Stimulated activated CD4-positive, alpha-beta T cell treated with anti-CD3 and anti-CD28 coated beads, Interleukin-1b, Interleukin-23, amount 100 ng/mL, for 1 hour (primary cell): Measurements from ENCODE around the gene KIFC3.
"Not testable (repeated sequence)": the region's sequence is repeated elsewhere in the genome, so short reads cannot be mapped to it uniquely, and the experiment has no call there.

Experiments
- DNase-seq, 2 donors: peaks; one replicate each; pipeline ENCODE4 v3.0.0-alpha.2; 2020; ENCODE audit warnings: low read depth in 2 of 2

Gene KIFC3

DNA sequence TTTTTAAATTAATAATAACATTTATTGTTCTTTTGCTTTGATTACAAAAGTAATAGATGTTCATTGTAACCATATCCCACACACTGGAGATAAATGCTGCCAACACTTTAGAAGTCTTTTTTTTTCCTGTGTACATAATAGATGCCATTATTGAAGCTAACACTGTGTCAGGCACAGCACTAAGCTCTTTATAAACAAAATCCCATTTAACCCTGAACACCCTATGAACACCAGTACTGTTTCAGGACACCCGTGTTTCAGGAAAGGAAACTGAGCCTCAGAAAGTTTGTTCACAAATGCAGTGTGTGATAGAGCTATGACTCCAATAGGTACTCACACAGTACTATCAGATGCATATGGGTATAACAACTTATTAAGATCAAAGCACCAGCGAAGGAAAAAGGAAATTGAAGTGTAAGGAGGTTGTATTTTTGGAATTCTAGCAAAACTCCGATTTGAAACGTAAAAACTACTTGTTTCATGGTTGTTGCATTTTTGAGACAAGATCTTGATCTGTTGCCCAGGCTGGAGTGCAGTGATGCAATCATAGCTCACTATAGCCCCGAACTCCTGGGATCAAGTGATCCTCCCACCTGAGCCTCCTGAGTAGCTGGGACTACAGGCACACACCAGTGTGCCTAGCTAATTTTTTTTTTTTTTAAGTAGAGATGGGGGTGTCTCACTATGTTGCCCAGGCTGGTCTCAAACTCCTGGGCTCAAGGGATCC, 2.0 kb upstream of the KIFC3 start:
- DNase-seq, result no peak

DNA sequence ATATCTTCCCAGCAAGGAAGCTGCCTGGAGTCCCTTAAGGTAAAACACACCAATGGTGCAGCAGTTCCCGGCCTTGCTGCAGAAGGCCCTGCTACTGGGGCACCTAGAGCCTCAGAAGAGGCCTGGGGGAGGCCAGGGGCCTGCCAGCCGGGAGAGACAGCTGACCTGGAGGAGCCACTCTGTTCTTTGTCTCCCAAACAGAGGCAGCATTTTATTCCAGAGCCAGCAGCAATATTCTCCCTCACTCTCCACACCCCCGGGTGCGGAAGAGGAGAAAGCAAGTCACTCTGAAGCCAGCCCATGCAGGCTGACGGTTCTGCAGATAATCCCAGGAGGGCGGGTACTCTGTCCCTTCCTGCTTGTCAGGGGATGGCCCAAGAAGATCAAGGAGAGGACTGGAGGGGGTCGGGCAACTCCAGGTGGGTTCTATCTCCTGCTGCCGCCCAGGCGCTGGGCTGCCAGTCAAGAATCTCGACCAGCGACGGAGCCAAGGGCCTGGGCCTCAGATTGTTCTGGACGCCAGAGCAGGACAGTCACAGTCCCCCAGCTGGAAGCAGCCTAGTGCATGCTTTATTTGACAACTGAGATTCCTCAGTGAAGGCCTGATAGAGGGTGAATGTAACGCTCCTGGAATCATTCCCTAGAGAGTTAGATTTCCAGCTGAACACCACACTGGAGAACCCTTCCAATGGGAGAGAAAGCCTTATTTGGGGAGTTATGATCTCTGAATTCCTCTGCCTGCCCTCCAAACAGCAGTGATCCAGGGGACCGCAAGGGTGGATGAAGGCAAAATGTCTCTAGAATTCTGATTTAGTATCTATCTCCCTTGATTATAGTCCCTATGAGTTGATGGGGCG, 1.1 kb upstream of the KIFC3 start:
- DNase-seq, result no peak

DNA sequence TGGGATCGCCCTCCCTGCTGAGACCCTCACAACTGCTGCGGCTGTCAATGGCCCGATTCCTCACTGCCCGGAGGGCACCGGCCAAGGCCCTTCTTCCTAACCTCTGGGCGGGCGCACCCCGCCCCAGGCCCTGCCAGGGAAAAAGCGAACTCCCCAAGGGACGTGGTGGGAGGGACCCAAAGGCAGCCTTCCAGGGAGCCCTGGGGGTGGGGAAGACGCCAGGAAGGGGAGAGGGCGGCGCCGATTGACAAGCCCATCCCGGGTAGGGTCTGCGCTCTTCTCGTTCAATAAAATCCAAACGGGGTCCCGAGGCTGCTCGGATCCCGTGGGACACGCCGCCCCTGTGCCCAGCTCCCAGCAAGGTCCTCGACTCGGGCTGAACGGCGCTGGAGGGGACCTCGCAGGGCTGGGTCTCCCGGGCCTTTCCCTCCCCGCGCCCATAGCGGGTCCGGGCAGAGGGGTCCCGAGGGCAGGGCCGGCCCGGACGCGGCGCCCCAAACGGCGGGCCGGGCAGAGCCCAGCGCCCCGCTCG, 416 bp downstream of the KIFC3 start:
- DNase-seq, result no peak

DNA sequence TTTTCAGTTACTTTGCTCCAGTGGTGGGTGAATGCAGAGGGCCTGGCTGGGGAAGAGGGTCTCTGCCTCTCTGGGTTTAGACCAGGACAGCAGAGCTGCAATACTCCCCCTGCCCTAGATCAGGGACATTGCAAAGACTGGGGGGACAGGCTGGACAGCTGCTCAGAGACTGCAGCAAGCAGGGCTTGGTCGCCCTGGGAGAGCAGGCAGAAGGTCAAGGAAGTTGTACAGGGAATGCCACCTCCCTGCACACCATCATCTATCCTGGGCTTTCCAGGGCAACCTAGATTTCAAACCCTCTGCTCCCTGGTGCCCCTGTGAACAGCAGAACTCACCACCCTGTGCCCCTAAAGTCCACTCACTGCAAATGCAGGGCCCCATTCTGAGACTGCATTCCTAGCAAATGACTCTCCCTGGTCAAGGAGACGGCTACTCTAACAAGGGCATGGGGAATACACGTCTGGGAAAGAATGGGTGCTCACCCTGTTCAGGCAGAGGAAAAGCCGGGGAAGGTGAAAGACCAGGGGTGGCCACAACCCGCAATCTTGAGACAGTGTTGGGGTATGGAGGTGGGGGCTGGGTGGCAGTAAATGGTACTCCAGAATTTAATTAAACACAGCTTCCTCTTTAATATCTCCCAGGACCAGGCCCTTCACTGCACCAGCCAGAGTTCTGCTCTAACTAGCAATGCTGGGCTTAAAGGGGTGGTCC, 1.0 kb downstream of the KIFC3 start:
- no peak for DNase-seq

DNA sequence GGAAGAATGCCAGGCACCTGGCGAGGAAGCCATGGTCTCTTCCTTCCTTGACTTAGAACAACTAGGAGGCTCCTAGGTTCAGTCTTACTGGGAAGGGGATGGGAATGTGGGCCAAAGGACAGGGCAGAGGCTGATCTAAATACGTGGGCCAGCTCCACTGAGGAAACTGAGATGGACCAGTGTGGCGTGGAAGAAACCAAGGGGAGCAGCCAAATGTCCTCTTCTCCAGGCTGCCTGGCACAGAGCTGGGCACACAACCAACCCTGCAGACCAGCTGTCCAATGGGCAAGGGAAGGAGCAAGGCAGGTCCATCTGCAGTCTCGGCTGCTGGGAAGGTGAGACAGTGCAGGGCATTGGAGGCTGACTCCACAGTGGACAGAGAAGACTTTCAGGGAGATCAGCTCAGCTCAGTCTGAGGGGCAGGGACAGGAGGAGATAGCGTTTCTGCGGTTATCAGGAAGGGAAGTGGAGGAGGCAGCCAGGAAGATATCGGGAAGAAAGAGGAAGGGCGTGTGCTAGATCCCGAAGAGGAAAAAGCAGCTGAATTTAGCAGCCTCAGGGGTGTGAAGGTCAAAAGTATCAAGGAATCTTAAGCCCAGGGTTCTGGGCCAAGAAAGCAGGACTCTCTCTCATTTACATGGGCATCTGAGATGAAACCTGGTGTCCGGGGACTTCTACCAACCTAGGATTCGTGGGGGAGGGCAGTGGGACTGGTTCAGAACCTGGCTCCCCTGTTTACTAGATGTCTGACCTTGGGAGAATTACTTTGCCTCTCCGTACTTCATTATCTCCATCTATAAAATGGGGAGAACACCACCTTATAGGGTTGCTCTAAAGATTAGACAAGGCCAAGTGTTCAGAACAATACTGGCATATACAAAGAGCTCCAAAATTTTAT, 1.8 kb downstream of the KIFC3 start:
- DNase-seq, result no peak

DNA sequence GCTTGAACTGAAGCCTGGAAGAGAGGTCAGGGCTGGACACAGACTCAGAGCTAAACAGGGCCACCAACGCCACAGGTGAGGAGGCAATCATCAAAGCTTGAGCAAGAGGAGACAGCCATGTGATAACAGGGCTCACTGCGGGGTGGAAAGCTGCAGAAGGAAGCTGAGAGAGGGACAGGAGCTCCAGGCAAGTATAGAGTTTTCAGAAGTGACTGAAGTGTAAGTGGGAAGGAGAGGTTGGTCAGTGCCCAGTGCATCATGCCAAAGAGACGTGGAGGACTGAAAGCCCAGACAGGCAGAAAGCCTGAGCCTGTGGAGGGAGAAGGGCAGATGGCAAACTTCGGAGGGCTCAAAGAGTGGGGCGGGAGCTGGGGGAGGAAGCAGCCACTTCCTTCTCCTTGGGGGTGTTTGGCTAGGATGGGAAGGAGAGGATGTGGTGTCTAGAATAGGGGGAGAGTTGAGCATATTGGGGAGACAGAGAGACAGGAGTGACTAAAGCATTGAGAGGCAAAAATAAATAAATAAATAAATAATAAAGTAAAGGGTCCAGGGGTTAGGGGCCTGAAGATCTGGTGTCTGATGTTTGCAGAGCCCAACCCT, 2.6 kb downstream of the KIFC3 start:
- no peak for DNase-seq

DNA sequence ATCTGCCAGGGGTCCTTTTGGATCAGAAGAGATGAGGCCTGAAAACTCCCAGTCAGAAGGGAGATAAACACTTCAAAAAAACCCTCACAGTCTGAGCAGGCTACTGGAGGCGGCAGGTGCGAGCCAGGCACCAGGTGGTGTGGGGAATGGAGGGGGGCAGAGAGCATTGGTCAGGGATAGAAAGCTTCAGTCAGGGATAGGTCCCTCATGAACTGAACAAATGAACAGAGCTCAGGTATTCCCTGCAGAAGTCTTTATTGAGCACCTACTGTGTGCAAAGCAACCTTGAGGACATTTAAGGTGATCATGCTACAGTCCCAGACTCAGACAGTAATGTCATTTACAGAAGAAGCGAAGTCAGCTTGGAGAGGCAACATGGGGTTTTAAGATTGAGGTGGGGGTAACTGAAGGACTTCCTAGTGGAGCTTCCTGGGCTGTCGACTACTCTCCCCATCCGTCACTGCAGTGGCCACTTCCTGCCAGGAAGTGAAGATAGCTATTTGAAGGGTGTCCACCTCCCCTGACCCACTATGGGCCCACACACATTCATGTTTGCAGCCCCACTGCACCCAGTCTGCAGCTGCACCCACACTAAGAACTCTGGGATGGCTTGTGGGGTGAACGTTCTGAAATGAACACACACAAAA, 3.2 kb downstream of the KIFC3 start:
- no peak for DNase-seq

DNA sequence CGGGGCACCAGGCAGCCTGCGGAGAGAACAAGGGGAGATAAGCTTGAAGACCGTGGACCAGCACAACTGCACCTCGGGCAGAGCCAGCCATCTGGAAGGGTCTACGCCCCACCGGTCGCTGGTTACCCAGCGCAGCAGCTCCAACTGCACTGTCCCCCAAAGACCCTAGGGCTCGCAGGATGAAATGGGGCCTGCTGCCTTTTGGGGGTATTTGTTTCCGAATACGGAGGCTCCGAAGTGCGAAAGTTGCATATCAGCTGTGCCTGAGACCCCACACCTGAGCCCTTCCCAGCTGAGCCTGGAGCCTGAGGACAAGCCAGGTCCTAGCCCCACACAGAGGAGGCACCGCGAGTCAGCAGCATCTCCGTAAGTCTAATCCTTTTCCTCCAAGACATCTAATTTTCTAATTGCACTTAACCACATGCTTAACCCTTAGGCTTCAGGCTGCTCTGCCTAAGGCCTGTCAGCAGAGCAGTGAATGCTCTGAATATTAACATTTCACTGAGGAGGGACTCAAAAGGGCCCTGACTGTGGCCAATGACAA, 4.0 kb downstream of the KIFC3 start:
- no peak for DNase-seq

DNA sequence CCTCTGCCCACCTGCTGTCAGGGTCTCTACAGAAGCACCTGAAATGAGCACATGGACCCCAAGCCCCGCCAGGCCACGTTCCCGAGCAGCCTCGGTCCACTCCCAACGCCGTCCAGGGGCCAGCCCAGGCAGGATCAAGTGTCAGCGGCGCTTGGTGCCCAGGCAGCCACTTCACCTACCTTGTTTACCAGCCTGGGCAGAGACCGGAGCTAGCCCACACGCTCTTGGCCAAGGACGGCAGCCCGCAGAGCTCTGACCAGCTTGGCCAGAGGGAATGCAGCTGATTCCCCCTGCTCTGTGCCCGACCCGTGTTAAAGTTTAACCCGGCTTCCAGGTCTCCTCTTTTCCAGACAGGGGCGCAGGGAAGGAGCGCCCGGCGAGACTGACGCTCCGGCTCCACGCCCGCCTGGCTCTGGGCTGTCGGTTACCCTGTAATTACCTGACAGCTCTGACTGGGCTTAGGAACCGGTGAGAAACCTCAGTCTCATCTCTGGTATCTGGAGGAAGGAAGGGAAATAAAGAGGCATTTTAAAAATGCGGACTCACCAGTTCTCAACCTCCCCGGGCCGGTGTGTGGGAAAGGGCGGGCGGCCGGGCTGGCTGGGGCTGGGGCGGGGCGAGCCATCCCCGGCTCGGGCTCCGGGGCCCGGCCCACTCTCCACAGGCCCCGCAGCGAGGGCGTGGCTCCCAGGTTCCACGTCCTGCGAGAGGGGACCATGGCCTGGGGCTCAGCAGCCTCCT, 4.6 kb downstream of the KIFC3 start:
- DNase-seq, result no peak

DNA sequence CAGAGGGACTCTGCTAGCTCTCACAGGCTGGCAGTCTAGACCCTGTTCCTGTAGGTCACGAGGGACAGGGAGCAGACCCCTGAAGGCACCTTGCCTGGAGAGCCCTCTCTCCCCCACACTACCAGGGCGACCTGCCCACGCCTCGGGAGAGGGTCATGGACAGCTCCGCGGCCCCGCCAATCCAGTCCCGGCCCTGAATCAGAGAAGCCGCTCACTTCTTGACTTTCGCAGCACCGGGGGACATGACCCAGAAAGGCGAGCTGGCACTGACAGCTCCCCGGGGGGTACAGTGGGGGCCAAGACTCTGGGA, 5.1 kb downstream of the KIFC3 start:
- no peak for DNase-seq

DNA sequence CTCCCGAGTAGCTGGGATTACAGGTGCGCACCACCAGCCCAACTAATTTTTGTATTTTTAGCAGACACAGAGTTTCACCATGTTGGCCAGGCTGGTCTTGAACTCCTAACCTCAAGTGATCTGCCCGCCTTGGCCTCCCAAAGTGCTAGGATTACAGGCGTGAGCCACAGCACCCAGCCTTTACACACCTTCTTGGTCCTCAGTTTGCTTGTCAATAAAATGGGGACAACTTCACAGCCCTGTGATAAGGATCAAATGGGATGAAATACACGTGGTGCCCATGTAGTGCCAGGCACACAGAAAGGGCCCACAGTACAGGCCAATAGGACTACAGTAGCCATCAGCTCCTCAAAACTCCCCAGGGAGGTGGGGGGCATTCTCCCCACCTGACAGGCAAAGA, 6.3 kb downstream of the KIFC3 start:
- DNase-seq, result not testable (repeated sequence)

DNA sequence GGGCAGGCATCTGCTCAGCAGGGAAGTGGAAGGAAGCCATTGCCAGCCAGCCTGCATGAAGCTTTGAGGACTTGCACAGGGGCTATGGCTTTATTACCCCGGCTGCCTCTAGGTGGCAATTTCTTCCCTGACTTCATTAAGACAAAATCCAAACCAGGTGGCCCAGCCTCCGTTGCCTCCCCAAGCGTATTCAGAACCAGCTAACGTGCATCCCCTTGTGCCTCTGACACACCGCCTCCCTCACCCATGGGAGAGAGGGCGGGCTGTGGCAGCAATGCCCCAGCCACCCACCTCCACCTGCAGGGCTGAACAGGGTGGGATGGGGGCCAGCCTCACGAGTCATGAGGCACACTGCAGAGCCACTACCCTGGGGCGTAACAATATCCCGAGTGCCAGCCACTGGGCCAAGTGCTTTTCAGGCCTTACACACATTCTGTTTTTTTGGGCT, 6.8 kb downstream of the KIFC3 start:
- DNase-seq, result no peak

DNA sequence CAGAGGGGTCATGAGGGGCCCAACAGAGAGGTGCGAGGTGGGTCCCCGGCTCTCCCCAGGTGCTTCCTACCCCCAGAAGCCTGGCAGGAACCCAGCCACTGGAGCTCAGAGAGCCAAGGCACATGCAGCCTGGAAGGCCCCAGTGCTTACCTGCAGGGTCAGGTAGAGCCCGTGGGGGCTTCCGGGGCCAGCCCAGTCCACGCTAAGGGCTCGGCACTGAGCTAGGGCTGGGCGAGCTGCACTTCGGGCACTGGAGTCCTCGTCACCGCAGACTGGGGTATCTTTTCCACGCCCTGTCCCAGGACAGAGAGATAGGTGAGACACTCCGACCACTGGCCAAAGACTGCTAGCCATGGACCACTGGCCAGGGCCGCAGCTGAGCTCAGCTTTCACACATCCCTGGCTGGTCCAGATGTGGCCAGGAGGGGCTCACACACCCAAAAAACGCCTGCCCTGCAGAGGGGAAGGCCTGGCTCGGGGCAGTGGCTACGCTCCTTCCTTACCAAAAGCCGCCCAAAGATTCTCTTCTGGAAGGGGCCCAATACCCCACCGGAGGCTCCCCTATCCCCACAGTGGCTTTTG, 7.4 kb downstream of the KIFC3 start:
- DNase-seq, result no peak

DNA sequence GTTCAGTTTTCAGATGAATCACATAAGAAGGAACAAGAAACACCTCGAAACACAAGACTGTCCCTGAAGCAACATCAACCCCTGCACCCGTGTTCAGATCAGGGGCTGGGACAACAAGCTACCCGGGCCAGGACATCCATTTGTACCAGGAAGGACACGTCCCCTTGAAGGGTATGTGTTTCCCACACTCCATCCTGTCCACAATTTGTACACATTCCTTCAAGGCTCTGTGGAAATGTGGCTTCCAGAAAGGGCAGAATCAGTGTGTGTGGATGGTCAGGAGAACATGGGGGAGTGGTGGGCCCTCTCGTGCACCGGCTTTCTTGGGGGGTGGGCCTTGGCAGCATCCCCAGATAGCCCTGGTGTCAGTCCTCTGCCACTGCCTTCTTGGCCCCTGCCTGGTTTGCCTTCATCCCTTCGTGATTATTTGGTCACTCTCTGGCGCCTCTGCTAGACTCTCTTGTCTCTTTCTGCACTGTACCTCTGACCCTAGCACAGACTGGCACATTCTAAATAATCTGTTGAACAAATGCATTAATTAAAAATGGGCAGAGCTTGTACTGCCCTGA, 10.3 kb downstream of the KIFC3 start:
- DNase-seq, result no peak

DNA sequence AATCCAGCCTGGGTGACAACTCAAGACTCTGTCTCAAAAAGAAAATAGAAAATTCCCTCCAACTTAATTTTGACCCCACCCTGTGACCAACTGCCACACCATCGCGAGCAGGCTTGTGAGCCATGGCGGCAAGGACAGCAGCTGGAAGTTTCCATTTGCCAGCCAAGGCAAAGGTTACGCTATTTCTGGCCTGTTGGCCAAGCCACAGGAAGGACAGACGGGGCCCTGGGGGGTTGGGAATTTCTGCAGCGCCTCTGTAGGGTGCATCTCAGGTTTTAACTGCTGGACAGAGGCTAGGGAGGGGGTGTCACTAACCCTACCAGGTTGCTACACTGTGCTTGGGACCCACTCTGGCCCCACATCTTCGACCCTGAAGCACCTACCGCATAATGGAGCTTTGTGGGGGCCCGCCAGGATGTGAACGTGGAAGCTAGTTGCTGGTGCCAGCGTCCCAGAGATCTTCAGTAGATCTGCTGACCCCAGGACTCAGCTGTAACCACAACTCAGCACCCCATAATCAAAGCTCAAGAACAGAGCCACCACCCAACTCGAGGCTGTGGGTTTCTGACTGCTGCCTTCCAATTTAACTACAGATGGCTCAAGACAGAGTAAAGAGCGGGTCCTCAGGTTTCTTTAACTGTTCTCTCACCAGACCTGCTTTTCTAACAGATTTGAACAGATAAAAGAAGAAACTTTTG, 10.9 kb downstream of the KIFC3 start:
- DNase-seq, result no peak

DNA sequence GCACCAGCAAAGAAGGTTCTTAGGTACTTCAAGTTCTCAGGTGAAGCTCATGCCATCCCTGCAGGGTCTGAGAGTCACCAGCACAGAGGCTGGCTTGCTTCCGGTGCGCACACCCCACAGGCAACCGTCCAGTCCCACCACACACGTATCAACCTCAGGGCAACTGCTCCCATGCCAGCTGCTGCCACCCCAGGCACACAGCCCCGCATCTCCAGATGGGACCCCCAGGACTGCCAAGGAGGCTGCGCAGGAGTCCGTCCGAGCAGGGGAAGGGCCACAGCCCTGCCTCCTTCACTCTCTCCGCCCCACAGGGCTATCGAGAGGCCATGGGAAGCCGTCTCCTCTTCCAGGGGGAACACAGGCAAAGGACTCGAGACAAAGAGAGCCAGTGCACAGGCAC, 13.3 kb downstream of the KIFC3 start:
- no peak for DNase-seq

DNA sequence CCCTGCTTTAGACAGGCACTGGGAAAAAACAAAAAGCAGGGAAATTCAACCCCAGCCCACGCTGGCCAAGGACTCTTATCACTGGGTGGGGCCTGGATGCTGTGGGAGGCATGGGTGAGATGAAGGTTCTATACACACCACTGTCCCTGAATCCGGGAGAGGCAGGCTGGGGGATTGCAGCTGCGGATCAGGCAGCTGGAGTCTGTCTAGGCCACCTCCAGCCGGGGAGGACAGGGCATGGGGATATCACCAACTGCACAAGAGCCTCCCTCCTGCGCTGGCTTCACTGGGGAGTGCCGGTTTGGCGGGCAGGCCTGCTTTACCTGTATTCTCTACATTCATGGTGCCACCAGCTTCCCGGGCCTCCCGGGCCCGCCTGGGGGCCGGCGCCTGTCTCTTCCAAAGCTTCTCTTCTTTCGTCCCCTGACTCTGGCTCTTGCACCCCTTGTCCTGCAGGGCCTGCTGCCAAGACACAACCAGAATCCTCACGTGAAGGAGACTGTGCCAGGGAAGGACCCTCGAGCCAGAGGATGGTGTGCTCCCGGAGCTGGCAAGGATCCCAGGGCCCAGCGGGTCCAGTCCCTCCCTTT, 13.9 kb downstream of the KIFC3 start:
- no peak for DNase-seq

DNA sequence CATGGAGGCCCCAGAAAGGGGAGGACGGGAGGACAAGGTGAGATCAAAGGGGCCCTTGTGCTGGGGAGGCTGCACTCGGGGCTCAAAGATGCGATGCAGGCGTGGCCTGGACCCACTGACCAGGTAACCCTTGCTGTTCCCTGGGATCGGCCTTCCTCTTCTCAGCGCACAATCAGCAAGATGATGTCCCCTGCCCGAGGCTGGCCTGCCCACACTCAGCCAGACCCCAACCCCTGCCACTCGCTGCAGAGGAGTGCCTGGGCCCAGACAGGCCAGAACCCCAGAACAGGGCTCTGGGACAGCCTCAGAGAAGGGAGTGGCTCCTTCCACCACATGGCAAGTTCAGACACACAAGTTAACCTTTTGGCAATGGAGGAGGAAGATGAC, 14.8 kb downstream of the KIFC3 start:
- DNase-seq, result no peak
